Upper lobe of left lung (tissue), 6 donors: ENCODE results near the gene CHRNB1. TPM values are rescaled to one million over a fixed set of nuclear protein-coding genes. Genes with fewer than 3 reads are reported as not detected.

Source experiments
- ATAC-seq, 2 donors: fragments of 200-7000 bp; cut with Tn5 transposase; one replicate each; pipeline ENCODE4 v1.9.1; 2022; ENCODE audit warnings: mild to moderate bottlenecking in 2 of 2, moderate library complexity in 2 of 2; ENCODE audit not compliant: low FRiP score in 2 of 2
- DNase-seq, 2 donors: peaks; one replicate each; pipeline ENCODE4 v3.0.0-alpha.2; 2019 to 2020
- H3K27ac ChIP-seq, 4 donors: fragments of 200-600 bp; sonication (generic); one replicate each; pipeline ENCODE4 v1.5.1; 2016 to 2019
- H3K27me3 ChIP-seq, 4 donors: fragments of 200-600 bp; sonication (generic); one replicate each; pipeline ENCODE4 v1.5.1; 2017 to 2019
- H3K36me3 ChIP-seq, 4 donors: fragments of 200-600 bp; sonication (generic); one replicate each; pipeline ENCODE4 v1.5.1; 2016 to 2019
- H3K4me1 ChIP-seq, 4 donors: fragments of 200-600 bp; sonication (generic); one replicate each; pipeline ENCODE4 v1.5.1; 2018 to 2019
- H3K4me3 ChIP-seq, 4 donors: fragments of 200-600 bp; sonication (generic); one replicate each; pipeline ENCODE4 v1.5.1; 2017 to 2019; ENCODE audit warnings: mild to moderate bottlenecking in 2 of 4, moderate library complexity in 1 of 4
- H3K9me3 ChIP-seq, 4 donors: fragments of 200-600 bp; sonication (generic); one replicate each; pipeline ENCODE4 v1.5.1; 2018 to 2019
- EP300 ChIP-seq, 4 donors: sonication (generic); formaldehyde crosslinking; IDR thresholded peaks; one replicate each; pipeline ENCODE4 v1.5.1; 2017; ENCODE audit warnings: antibody characterized with exemption in 4 of 4, control low read depth in 2 of 4
- POLR2A ChIP-seq, 4 donors: fragments of 450-650 bp; IDR thresholded peaks; one replicate each; pipeline ENCODE4 v1.5.1; 2016 to 2017; ENCODE audit warnings: antibody characterized with exemption in 4 of 4, mild to moderate bottlenecking in 2 of 4
- POLR2AphosphoS5 ChIP-seq, 2 donors: sonication (generic); formaldehyde crosslinking; IDR thresholded peaks; one replicate each; pipeline ENCODE4 v1.5.1; 2017; ENCODE audit warnings: antibody characterized with exemption in 2 of 2
- WGBS, 2 donors: methylation state at CpG; one replicate each; pipeline ENCODE4 v1.1.5; 2017 to 2018; 5-methylcytosine and 5-hydroxymethylcytosine counted together
- total RNA-seq, 6 donors: library from RNA; depleted of rRNA in 4 of 6; stranded (reverse); fragments of >200 nt in 4 of 6; gene quantifications; one replicate each; pipeline versions ENCODE4 v1.1.0 to v1.2.1, GENCODE V29; 2016 to 2021
- TF ChIP-seq, protein P1 (sequence below), 6 experiments: fragments of 450-650 bp in 4 of 6; fragments of 200-600 bp in 2 of 6; sonication (generic) in 2 of 6; IDR thresholded peaks; one replicate each; pipeline ENCODE4 v1.5.1; 2016 to 2019; ENCODE audit warnings: antibody characterized with exemption in 6 of 6
- donor health status: DM: no; HTN: no; CAD: no; lungs with moderate emphysema.
- donor health status: DM: no; HTN: yes; CAD: no; lungs with severe emphysema.

CHRNB1 gene
- total RNA-seq, 6 donors from 2014 or later = 1.9 to 11.5 (median 7.0) TPM

DNA sequence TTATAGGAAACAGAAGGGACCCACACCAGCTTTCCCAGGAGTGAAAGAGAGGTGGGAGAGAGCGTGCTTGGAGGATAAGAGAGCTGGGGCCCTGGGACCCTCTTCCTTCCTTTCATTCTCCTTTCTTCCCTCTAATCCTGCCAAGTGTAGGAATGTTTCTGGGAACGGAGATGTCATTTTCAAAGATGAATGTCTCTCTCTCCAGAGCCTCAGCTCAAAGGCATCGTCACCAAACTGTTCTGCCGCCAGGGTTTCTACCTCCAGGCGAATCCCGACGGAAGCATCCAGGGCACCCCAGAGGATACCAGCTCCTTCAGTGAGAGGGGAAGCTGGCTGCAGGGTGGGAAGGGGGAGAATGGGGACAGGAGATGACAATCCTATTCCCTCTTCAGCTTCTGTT lies 3.6 kb upstream of the CHRNB1 start:
- no peak for ATAC-seq
- H3K27ac ChIP-seq = no peak overlapping the region
- DNase-seq = no peak
- TF ChIP-seq POLR2A (IDR thresholded peaks at IDR 0.05) (no peak), EP300 (IDR thresholded peaks at IDR 0.05) (no peak), POLR2AphosphoS5 (IDR thresholded peaks at IDR 0.05) (no peak)
- TF ChIP-seq, protein P1, sequence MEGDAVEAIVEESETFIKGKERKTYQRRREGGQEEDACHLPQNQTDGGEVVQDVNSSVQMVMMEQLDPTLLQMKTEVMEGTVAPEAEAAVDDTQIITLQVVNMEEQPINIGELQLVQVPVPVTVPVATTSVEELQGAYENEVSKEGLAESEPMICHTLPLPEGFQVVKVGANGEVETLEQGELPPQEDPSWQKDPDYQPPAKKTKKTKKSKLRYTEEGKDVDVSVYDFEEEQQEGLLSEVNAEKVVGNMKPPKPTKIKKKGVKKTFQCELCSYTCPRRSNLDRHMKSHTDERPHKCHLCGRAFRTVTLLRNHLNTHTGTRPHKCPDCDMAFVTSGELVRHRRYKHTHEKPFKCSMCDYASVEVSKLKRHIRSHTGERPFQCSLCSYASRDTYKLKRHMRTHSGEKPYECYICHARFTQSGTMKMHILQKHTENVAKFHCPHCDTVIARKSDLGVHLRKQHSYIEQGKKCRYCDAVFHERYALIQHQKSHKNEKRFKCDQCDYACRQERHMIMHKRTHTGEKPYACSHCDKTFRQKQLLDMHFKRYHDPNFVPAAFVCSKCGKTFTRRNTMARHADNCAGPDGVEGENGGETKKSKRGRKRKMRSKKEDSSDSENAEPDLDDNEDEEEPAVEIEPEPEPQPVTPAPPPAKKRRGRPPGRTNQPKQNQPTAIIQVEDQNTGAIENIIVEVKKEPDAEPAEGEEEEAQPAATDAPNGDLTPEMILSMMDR (IDR thresholded peaks at IDR 0.05) = no peak
- H3K27me3 ChIP-seq = peaks cover 0 to 28% (median 19%) of the 10 kb centered on the region in 4 donors
- no peak overlapping the region for H3K4me3 ChIP-seq
- H3K36me3 ChIP-seq = no peaks in the 10 kb centered on the region
- no peaks in the 10 kb centered on the region for H3K9me3 ChIP-seq
- peaks cover 50 to 63% (median 59%) of the 10 kb centered on the region in 4 donors for H3K4me1 ChIP-seq
- WGBS, 2 donors = 56 to 77% methylated on average over 7 of the region's 7 CpGs

DNA sequence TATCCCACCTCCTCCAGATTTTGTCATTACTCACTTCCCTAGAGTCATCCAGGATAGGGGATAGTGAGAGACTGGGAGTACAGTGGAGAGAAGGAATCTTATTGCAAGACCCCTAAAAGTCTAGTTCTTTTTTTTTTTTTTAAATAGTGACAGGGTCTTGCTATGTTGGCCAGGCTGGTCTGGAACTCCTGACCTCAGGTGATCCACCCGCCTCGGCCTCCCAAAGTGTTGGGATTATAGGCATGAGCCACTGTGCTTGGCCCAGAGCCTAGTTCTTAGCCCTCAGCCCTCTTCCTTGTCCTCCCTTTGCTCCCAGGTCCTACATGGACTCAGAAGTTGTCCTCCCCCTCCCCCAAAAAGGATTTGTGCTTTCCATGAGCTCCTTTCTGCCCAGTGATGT lies 2.7 kb upstream of the CHRNB1 start:
- DNase-seq (no peak), ATAC-seq (no peak)
- H3K27me3 ChIP-seq = peaks cover 0 to 37% (median 24%) of the 10 kb centered on the region in 4 donors
- TF ChIP-seq, protein P1 (IDR thresholded peaks at IDR 0.05) = no peak
- TF ChIP-seq EP300 (IDR thresholded peaks at IDR 0.05) (no peak), POLR2A (IDR thresholded peaks at IDR 0.05) (no peak), POLR2AphosphoS5 (IDR thresholded peaks at IDR 0.05) (no peak)
- H3K36me3 ChIP-seq = no peaks in the 10 kb centered on the region
- H3K4me1 ChIP-seq = peaks cover 49 to 61% (median 55%) of the 10 kb centered on the region in 4 donors
- no peak overlapping the region for H3K27ac ChIP-seq
- WGBS, 2 donors = 90 to 94% methylated on average over 2 of the region's 2 CpGs
- no peak overlapping the region for H3K4me3 ChIP-seq
- H3K9me3 ChIP-seq = no peaks in the 10 kb centered on the region

DNA sequence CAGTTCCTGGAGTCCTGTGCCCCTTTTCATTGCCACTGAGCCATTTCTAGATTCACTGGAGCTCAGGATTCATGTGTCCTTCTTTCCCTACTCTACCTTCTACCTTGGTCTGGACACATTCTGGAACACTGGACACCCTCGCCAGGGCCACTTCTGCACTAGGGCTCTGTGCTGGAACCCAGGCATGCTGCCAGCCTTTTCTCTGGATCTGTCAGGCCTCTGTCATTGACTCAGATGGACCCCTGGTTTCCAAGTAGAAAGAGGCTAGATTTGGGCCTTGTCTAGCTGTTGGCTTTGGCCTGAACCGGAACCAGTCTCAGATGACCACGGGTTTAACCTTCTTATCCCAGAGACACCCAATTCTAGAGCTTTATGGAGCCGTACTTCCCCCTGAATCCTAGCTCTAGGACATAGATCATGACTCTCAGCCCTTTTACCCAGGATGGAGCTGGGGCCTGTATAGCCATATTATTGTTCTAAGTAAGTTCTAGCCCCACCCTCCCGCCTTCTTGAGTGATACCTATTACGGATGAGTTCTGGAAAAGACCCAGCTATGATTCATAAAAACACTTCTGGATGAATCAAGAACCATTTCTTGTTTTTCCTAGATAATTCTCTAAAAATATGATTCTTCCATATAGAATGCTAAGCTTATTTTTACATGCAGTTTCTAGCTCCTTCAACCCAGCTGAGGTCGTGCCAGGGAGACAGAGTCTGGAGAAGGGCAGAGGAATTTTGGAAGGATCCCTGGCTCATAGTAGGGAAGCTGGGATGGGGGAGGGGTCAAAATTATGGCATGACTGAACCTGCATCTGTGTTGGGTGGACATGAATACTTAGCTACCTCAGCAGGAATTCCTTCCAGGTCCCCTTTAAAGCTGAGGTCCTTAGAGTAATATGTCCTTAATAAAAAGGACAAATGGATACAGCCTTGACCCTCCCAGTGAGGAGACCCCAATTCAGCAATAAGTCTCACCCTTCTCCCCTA lies 1.1 kb upstream of the CHRNB1 start:
- TF ChIP-seq POLR2AphosphoS5 (IDR thresholded peaks at IDR 0.05) = no peak
- TF ChIP-seq POLR2A (IDR thresholded peaks at IDR 0.05) = no peak
- TF ChIP-seq, protein P1 (IDR thresholded peaks at IDR 0.05) = no peak
- no peak for TF ChIP-seq EP300 (IDR thresholded peaks at IDR 0.05)
- Histone ChIP-seq H3K4me3 (no peak overlapping the region), H3K27ac (no peak overlapping the region), H3K36me3 (no peaks in the 10 kb centered on the region), H3K27me3 (peaks cover 0 to 36% (median 22%) of the 10 kb centered on the region in 4 donors), H3K9me3 (no peaks in the 10 kb centered on the region), H3K4me1 (peaks cover 33 to 45% (median 39%) of the 10 kb centered on the region in 4 donors)
- DNase-seq = no peak
- WGBS, 2 donors = 80 to 97% methylated on average over 7 of the region's 7 CpGs
- ATAC-seq = no peak

DNA sequence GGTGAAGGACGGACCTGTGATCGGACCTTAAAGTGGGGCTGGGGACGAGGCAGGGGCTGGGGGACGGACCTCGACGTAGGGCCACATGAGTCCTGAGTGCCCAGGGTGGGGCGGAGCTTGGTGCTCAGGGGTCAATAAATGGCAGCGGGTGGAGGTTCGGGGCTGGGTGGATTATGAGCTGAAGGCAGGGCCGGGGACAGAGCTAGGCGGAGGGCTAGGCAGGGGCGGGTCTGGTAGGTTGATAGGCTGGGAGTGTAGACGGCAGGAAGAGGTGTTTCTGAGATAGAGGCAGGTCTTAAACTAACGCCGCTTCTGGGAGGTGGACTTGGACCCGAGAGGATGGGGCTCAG lies 733 bp downstream of the CHRNB1 start:
- no peaks in the 10 kb centered on the region for H3K9me3 ChIP-seq
- TF ChIP-seq POLR2A (IDR thresholded peaks at IDR 0.05) (no peak), EP300 (IDR thresholded peaks at IDR 0.05) (no peak), POLR2AphosphoS5 (IDR thresholded peaks at IDR 0.05) (no peak)
- TF ChIP-seq, protein P1 (IDR thresholded peaks at IDR 0.05) = no peak
- ATAC-seq (peak; percentile 47 to 48), DNase-seq (no peak)
- no peaks in the 10 kb centered on the region for H3K36me3 ChIP-seq
- peaks cover 0 to 18% (median 8%) of the 10 kb centered on the region in 4 donors for H3K27me3 ChIP-seq
- peak overlapping the region in 3 of 4 donors; percentile 37 to 51 (median 50) for H3K4me3 ChIP-seq
- H3K27ac ChIP-seq = no peak overlapping the region
- 7% methylated on average over 16 of the region's 16 CpGs for WGBS, 2 donors
- H3K4me1 ChIP-seq = peaks cover 19 to 28% (median 22%) of the 10 kb centered on the region in 4 donors
